Ammon's horn (tissue), 1 donor: ENCODE data around the gene CHN1.

Source experiments
- DNase-seq: peaks from one replicate; pipeline ENCODE4 v3.0.0-alpha.2; 2016; ENCODE audit warnings: low spot score

The CHN1 gene

DNA sequence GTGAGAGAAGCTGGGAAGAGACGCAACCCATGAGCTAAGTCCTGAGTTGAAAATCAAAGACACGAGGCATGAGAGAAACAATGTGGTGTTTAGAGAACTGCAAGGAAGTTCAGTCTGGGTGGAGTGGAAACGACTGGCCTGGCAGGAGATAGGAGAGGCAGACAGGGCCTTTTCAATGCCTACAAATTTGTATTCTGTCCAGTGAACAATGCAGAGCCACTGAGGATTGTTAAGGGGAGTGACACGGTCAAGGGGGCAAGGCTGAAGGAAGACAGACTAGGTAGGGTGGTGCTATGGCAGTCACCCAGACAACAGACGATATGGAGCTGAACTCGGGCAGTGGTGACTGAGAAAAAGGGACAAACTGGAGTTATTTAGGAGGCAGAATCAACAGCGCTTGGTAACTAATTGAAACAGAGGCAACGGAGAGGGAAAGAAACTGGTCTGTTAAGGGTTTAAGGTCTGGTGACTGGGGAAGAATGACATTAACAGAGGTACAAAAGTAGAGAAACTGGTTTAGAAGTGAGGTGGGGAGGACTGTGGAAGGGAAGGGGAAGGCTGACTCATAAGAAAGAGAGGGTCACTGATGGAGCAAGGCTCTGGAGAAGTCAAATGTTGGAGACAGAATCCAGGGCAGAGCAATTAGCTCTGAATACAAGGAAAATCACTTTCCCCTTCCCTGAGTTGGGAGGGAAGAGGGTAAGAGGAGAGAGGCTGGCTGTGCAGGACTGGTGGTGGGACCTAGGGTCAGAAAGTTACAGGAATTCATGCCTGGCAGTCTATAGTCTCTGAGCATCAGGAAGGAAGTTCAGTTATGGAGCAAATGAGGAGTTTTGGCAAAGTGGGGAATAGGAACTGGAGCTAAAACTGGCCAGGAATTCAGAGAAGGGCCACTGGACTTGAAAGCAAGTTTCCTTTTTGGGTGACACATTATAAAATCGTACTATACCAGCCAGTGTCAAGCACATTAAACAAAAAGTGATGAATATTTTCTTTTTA, 177.5 kb downstream of the CHN1 start:
- DNase-seq: no peak

- DNase-seq: no peak
Measured at GRCh38 chr2:174826051-174826450, 179.1 kb downstream of the CHN1 start.

GRCh38 chr2:174824068-174824467, 181.1 kb downstream of the CHN1 start:
- DNase-seq: no peak

- DNase-seq: no peak
Measured at GRCh38 chr2:174821628-174822027, 183.6 kb downstream of the CHN1 start.

GRCh38 chr2:174820361-174820760, 184.8 kb downstream of the CHN1 start:
- DNase-seq: no peak

GRCh38 chr2:174815526-174815925, 189.7 kb downstream of the CHN1 start:
- no peak for DNase-seq

GRCh38 chr2:174812037-174812436, 193.1 kb downstream of the CHN1 start:
- no peak for DNase-seq

DNA sequence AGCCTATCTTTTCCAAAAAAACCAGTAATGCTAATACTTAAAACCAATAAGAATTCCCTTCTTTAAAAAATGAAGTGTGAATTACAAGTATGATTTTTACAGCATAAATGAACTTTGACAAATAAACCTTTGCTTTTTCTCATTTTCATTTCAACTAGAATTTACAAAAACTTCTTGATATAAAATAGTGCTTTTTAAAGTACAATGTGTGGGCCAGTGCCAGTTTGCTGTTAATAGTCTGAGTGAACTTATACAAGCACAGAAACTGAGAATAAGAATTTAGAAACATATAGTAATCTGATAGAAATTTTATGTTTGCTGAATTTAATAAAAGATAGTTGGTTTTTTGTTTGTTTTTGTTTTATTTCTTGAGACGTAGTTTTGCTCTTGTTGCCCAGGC, 197.2 kb downstream of the CHN1 start:
- DNase-seq: no peak

- no peak for DNase-seq
Measured at GRCh38 chr2:174805803-174806202, 199.4 kb downstream of the CHN1 start.

DNA sequence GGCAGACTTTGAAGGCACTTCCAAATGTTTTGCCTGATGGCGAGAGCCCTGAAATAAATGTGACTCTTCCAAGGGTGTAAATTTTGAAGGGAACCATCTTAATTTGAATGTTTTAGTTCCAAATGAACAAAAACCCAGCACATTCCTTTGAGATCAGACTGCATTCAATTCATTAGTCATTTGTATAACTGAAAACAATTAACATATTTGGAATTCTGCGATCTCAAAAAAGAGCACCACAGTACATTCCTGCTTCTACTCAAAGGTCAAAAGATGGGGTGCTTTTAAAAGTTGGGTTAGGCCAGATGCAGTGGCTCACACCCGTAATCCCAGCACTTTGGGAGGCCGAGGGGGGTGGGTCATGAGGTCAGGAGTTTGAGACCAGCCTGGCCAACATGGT, 202.7 kb downstream of the CHN1 start:
- DNase-seq: no peak

GRCh38 chr2:174800436-174801205, 204.6 kb downstream of the CHN1 start:
- DNase-seq: no peak

GRCh38 chr2:174798801-174799200, 206.4 kb downstream of the CHN1 start:
- DNase-seq: no peak

DNA sequence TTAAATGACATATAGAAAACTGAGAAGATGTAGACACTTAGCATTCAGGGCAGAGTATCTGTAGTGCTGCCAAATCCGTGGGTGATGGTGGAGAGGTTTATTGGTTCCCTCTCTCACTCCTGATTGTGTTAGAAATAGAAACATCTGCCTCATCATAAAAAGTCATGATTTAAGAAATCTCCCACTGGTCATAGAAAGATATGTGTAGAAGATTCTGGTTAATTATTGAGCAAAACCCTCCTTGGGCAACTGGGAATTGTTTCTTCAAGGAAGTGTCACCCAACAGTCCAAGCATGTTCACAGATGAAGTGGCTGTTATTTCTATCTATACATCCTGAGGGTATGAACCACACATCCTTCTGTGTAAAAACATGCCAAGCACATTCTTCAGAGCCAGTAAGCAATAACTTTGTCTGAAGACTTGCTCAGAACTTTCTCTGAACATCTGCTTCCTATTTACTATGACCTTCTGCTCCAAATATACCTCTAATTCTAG, 207.4 kb downstream of the CHN1 start:
- no peak for DNase-seq

DNA sequence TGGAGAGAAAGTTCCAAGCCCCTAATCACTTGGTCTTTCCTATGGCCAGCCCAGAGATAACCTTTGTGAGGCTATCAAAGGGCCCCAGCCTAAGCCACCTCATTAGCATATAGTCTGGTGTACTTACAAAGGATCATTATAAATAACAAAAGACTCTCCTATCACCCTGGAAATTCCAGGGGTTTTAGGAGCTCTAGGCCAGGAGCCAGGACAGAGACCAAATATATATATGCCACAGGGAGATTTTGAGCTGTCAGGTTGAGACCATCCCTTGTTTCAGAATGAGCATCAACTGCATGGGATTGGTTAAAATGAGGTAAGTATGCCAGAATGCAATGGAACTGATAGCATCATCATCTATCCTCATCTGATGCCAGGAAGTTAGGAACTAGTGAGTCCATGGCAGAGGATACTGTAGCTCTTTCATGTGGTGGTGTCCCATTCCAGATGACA, 208.8 kb downstream of the CHN1 start:
- no peak for DNase-seq

DNA sequence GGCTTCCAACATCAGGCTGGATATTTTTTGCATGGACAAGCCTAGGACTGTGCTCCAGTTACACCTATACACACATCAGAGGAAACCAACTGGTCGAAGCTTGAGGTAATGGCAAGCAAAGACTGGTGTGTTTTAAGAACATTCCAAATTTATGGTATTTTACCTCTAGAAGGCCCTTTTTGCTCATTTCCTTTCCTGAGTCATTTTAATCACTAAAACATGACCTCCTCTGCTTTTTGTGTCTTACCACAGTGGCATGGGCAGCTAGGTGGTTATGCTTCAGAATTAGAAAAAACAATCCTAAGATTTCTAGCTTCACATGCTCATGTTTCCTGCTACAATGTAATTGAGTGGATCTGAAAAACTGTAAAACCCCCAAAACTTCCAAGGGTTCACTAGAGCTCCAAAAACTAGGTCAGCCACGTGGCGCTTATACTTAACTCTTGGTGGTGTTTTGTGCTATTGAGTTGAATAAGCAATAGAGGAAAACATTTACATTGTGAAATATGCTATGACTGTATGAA, 210.3 kb downstream of the CHN1 start:
- no peak for DNase-seq

DNA sequence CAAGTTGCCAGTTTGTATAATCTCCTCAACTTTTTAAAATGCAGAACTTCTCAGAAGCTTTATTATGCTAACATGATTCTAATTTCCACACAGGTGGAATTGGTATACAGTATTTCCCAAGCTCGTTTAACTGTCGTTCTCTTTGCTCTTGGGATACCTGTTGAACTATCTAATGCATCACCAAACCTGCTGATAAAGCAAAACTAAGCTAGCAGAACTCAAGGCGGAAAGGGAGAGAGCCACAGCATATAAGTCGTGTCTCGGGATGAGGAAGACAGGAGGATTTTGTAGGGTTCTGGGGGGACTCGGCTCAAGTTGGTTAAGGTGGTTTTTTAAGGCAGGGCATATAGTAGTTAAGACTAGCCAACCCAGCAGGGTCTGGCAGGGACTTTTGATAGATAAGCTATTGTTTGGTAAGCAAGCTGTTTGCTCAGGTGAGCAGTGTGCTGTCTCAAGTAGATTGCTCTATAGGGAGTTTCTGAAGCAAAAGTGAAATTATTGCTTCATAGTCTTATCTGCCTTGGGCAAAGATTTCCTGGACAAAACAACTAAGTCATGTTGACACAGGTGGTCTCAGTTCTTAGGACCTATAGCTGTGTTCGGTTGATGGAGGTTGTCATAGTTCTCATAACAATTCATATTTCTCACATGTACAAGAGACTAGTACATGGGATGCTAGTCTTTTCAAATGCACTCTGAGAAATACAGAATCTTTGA, 212.7 kb downstream of the CHN1 start:
- DNase-seq: no peak

DNA sequence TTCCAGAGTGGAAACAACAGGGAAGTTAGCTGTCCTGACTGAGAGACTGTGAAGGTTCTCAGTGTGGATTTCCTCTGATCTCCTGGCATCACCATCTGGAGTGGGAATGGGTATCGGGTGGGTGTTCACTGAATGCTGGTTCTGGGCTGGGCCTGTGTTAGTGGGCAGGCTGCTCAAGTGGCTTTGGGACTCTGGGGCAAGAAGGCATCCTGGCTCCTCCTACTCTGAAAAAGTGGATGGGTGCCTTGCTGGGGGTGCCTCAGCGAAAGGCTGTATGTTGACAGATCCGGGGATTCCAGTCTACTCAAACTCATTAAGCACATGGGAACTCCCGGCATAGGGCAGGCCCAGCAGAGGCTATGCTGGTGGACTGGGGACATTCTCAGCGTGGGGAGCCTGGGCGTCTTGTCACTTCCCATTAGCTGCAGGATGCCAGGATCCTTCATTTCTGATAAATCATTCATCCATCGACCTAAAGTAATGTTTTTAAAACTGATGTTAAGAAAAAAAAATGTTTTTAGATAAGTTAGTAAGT, 213.4 kb downstream of the CHN1 start:
- DNase-seq: no peak

DNA sequence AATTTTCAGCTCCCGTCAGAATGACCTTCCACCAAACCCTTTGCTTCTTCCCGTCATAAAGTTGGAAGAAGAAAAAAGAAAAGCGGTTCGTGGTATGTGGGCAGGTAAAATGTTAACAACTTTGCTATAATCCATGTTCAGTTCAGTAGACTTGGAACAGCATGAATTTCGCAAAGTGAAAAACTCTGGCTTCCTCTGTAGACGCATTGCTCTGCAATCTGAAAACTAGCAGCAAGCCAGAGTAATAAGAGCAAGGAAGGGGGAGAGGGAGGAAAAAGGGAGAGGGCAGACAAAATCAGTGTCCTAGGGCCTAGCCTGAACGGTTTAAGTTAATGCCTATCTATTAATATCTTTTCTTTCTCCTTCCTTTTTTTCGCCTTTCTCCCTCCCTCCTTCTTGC, 214.2 kb downstream of the CHN1 start:
- no peak for DNase-seq

DNA sequence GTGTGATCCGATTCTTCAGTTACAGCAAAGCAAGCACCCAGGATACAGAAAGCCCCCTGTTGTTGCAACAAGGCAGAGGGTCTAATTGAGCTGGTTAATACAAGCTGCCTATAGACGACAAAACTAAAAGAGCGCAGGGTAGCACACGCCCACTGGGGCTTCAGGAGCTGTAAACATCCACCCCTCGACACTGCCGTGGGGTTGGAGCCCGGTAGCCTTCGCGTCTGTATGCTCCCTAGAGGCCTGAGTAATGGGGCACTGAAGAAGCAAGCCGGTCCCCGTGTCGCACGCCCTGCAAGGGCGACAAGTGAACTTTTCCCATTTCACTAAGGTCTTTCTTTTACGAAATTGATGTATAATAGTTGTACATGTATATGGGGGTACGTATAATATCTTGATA, 216.2 kb downstream of the CHN1 start:
- DNase-seq: no peak

DNA sequence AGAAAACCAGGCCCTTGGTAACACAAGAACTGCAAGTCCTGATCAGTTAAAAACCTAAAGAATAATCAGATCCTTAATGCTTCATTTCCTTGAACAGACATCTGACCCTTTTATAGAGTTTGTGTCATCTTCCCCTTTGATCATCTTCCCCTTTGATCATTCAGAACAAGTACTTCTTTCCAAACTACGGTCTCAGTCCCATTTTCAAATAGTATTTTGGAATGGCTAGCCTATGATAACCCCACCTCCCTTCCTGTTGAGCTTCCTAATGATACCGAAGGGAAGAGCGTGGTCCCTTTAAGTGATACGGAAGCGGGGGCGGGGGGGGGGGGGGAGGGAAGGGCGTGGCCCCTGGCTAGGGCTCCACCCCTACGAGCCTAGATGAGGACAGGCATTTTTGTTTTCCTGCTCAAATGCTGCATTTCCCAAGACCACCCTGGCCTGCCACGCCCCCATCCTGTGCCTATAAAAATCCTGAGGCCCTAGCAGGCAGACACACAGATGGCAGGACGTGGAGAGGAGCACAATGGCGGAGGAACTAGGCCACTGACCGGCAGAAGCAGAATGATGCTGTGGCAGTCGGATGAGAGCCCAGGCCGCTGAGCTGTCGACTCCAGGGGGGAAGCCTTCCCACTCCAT, 216.8 kb downstream of the CHN1 start:
- DNase-seq: no peak
